ENCODE results near the gene DDIT4L. TPM values are rescaled to one million over a fixed set of nuclear protein-coding genes. Genes with fewer than 3 reads are reported as not detected.

The DDIT4L gene
- polyA plus RNA-seq, 3 donors, result 0.05 to 0.15 TPM; not detected in 1

GRCh38 chr4:100170986-100171385 lies 19.3 kb downstream of the DDIT4L start:
- Histone ChIP-seq H3K4me3 (replicated peaks in 1 of 3; ENCODE audit: low read depth in 2 of 3, low read length in 3 of 3) (no peak overlapping the region), H3K27me3 (ENCODE audit: control insufficient read depth in 2 of 2, insufficient read depth in 2 of 2, low read length in 2 of 2) (no peaks in the 10 kb centered on the region), H2AFZ (ENCODE audit: insufficient read depth, low read depth, low read length, poor library complexity, severe bottlenecking) (no peak overlapping the region), H3K36me3 (replicated peaks in 1 of 2; ENCODE audit: control insufficient read depth in 1 of 2, insufficient read depth in 2 of 2, low read length in 2 of 2) (no peaks in the 10 kb centered on the region), H3K79me2 (ENCODE audit: insufficient read depth, low read length) (no peaks in the 10 kb centered on the region), H3K27ac (ENCODE audit: low read depth in 1 of 2, low read length in 2 of 2) (no peak overlapping the region), H3K9me3 (replicated peaks in 1 of 2; ENCODE audit: control insufficient read depth in 1 of 2, insufficient read depth in 1 of 2, low read length in 2 of 2) (peaks cover 0 to 4% of the 10 kb centered on the region in 2 donors), H3K9ac (ENCODE audit: insufficient read depth, low read length, poor library complexity, severe bottlenecking) (no peak overlapping the region), H4K20me1 (ENCODE audit: insufficient read depth, low read length) (no peaks in the 10 kb centered on the region), H3K4me1 (ENCODE audit: control insufficient read depth in 1 of 2, insufficient read depth in 2 of 2, low read length in 2 of 2) (no peaks in the 10 kb centered on the region), H3K4me2 (replicated peaks; ENCODE audit: extremely low read depth, low read length, poor library complexity, severe bottlenecking) (no peak overlapping the region)
- Mint-ChIP-seq H3K36me3 (no peaks in the 10 kb centered on the region), H3K27me3 (ENCODE audit: low read depth in 3 of 3) (peaks cover 0 to 4% (median 1%) of the 10 kb centered on the region in 3 donors), H3K4me1 (no peaks in the 10 kb centered on the region), H3K9me3 (peaks cover 0 to 12% (median 5%) of the 10 kb centered on the region in 7 donors), H3K4me3 (no peak overlapping the region), H3K27ac (no peak overlapping the region)
- 58% methylated on average over 2 of the region's 3 CpGs for WGBS (ENCODE audit: insufficient coverage)
- intact Hi-C loops (cut with micrococcal nuclease), result no loop called here
- DNase-seq, result no peak
- TF ChIP-seq CTCF (IDR thresholded peaks at IDR 0.05), result no peak

DNA sequence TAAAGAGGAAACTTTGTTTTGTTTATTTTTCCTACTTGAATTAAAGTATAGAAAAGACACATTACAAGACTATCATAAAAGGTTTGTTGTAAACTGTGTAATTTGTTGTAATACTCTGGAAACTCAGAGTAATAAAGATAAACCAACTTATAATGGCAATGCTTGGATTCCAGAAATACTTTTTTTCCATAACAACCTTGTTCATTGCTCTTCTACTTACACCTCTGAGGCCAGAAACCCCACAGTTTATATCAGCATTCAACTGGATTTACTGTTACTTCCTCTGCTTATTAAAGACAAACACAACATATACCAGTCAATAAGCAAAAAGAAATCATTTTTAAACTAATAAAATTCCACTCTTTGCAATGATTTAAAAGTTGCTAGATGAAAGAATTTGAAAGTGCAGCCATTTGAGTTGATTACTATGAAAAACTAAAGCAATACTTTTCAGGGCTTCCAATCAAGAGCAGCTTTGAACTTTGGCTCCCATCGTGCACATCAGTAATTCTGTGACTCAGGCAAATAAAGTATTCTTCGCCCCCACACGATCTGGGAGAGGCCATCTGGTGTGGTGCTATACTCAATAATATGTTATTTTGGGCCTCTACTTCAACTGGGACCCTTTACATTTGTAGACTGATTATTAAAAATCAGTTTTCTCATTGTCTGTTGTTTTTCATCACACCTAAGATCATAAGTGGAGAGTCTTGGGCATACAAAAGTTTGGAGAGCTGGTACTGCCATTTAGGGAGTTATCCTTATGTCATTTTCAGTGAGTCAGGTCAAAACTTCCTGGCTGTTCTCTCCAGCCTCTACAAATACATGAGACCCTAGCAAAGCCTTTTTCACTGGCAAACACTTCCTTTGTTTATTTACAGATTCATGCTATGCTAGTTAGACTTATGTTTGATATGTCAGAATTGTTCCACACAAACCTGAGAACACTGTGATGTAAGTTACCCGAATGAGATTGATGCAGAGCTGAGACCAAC lies 20.5 kb downstream of the DDIT4L start:
- no peak for TF ChIP-seq CTCF (IDR thresholded peaks at IDR 0.05)
- Mint-ChIP-seq H3K9me3 (peaks cover 0 to 11% (median 5%) of the 10 kb centered on the region in 7 donors), H3K36me3 (no peaks in the 10 kb centered on the region), H3K4me1 (no peaks in the 10 kb centered on the region), H3K27me3 (ENCODE audit: low read depth in 3 of 3) (peaks cover 0 to 5% (median 1%) of the 10 kb centered on the region in 3 donors), H3K27ac (no peak overlapping the region), H3K4me3 (no peak overlapping the region)
- Histone ChIP-seq H3K4me2 (replicated peaks; ENCODE audit: extremely low read depth, low read length, poor library complexity, severe bottlenecking) (no peak overlapping the region), H3K4me3 (replicated peaks in 1 of 3; ENCODE audit: low read depth in 2 of 3, low read length in 3 of 3) (no peak overlapping the region), H3K9ac (ENCODE audit: insufficient read depth, low read length, poor library complexity, severe bottlenecking) (no peak overlapping the region), H3K27me3 (ENCODE audit: control insufficient read depth in 2 of 2, insufficient read depth in 2 of 2, low read length in 2 of 2) (no peaks in the 10 kb centered on the region), H3K36me3 (replicated peaks in 1 of 2; ENCODE audit: control insufficient read depth in 1 of 2, insufficient read depth in 2 of 2, low read length in 2 of 2) (no peaks in the 10 kb centered on the region), H4K20me1 (ENCODE audit: insufficient read depth, low read length) (no peaks in the 10 kb centered on the region), H3K9me3 (replicated peaks in 1 of 2; ENCODE audit: control insufficient read depth in 1 of 2, insufficient read depth in 1 of 2, low read length in 2 of 2) (peaks cover 0 to 4% of the 10 kb centered on the region in 2 donors), H3K4me1 (ENCODE audit: control insufficient read depth in 1 of 2, insufficient read depth in 2 of 2, low read length in 2 of 2) (no peaks in the 10 kb centered on the region), H3K27ac (ENCODE audit: low read depth in 1 of 2, low read length in 2 of 2) (no peak overlapping the region), H3K79me2 (ENCODE audit: insufficient read depth, low read length) (no peaks in the 10 kb centered on the region), H2AFZ (ENCODE audit: insufficient read depth, low read depth, low read length, poor library complexity, severe bottlenecking) (no peak overlapping the region)
- DNase-seq, result no peak
- intact Hi-C loops (cut with micrococcal nuclease), result no loop called here
- no CpG with 5 or more reads among the region's 4 CpGs for WGBS (ENCODE audit: insufficient coverage)

Data from CD14-positive monocyte (primary cell).